ENCODE data around the gene NFATC2. TPM values are rescaled to one million over a fixed set of nuclear protein-coding genes. Genes with fewer than 3 reads are reported as not detected.

The NFATC2 gene
- total and polyA plus RNA-seq, 9 donors = 2.2 to 9.4 (median 5.1) TPM

DNA sequence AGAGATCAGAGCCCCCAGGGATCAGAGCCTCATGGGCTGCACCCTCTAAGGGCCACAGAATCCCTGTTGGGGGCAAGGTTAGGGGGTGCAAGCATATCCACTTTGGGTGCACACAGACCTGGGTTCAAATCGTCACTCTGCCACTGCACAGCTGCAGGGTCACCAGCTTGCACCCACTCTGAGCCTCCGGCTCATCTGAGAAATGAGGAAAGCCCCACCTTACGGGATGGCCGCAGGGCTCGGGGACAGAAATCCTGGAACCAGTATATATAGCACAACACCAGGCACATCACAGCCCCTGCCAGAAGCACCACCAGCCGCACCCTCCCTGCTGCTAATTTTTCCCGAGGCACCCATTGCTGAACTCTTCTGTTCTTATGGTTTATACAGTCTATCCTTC, 169.6 kb downstream of the NFATC2 start:
- TF ChIP-seq EP300 (IDR thresholded peaks at IDR 0.05) (no peak), POLR2A (IDR thresholded peaks at IDR 0.05) (no peak), CTCF (IDR thresholded peaks at IDR 0.05) (no peak)
- H3K27me3 ChIP-seq = no peaks in the 10 kb centered on the region
- no peaks in the 10 kb centered on the region for H3K36me3 ChIP-seq
- peaks cover 3% of the 10 kb centered on the region for H3K4me1 ChIP-seq (ENCODE audit: insufficient read depth)
- no peaks in the 10 kb centered on the region for H3K9me3 ChIP-seq
- 75 to 78% (median 78%) methylated on average over 7 of the region's 7 CpGs for WGBS, 3 donors
- H3K27ac ChIP-seq = no peak overlapping the region
- intact Hi-C loops (cut with DNase I) = loop anchor here (2.0 to 10.0 kb wide), 4 partner anchors 218 to 712 kb away; no protein-coding TSS in a partner anchor
- peak in 1 of 5 donors; percentile 30 for DNase-seq
- H3K4me3 ChIP-seq = no peak overlapping the region

- Histone ChIP-seq H3K36me3 (no peaks in the 10 kb centered on the region), H3K27me3 (no peaks in the 10 kb centered on the region), H3K4me1 (ENCODE audit: insufficient read depth) (peaks cover 3% of the 10 kb centered on the region), H3K27ac (no peak overlapping the region), H3K9me3 (no peaks in the 10 kb centered on the region), H3K4me3 (no peak overlapping the region)
- no peak for TF ChIP-seq EP300 (IDR thresholded peaks at IDR 0.05)
- TF ChIP-seq CTCF (IDR thresholded peaks at IDR 0.05) = peak; percentile 54 to 79 (median 77)
- peak; percentile 68 to 82 (median 74) for DNase-seq
- WGBS, 3 donors = 40 to 41% (median 40%) methylated on average over 13 of the region's 13 CpGs
- intact Hi-C loops (cut with DNase I) = loop anchor here (2.0 to 10.0 kb wide), 4 partner anchors 219 to 713 kb away; no protein-coding TSS in a partner anchor
Measured at GRCh38 chr20:51372176-51372803, 170.2 kb downstream of the NFATC2 start.

GRCh38 chr20:51371720-51372119, 170.8 kb downstream of the NFATC2 start:
- intact Hi-C loops (cut with DNase I) = loop anchor here (2.0 to 10.0 kb wide), 4 partner anchors 219 to 713 kb away; no protein-coding TSS in a partner anchor
- H3K4me3 ChIP-seq = no peak overlapping the region
- no peaks in the 10 kb centered on the region for H3K36me3 ChIP-seq
- H3K27me3 ChIP-seq = no peaks in the 10 kb centered on the region
- no peaks in the 10 kb centered on the region for H3K9me3 ChIP-seq
- WGBS, 3 donors = 85% methylated on average over 4 of the region's 4 CpGs
- H3K4me1 ChIP-seq (ENCODE audit: insufficient read depth) = peaks cover 3% of the 10 kb centered on the region
- no peak for DNase-seq
- H3K27ac ChIP-seq = no peak overlapping the region
- TF ChIP-seq POLR2A (IDR thresholded peaks at IDR 0.05) (no peak), EP300 (IDR thresholded peaks at IDR 0.05) (no peak), CTCF (IDR thresholded peaks at IDR 0.05) (no peak)

GRCh38 chr20:51369503-51369902, 173.0 kb downstream of the NFATC2 start:
- H3K4me3 ChIP-seq = no peak overlapping the region
- H3K27me3 ChIP-seq = no peaks in the 10 kb centered on the region
- no peaks in the 10 kb centered on the region for H3K9me3 ChIP-seq
- H3K36me3 ChIP-seq = no peaks in the 10 kb centered on the region
- DNase-seq = peak in 1 of 5 donors; percentile 17
- no peak overlapping the region for H3K27ac ChIP-seq
- TF ChIP-seq EP300 (IDR thresholded peaks at IDR 0.05) (no peak), POLR2A (IDR thresholded peaks at IDR 0.05) (no peak), CTCF (IDR thresholded peaks at IDR 0.05) (no peak)
- intact Hi-C loops (cut with DNase I) = no loop called here
- WGBS, 3 donors = 89 to 93% (median 93%) methylated on average over 11 of the region's 11 CpGs
- peaks cover 10% of the 10 kb centered on the region for H3K4me1 ChIP-seq (ENCODE audit: insufficient read depth)
